T-cell (primary cell): ENCODE measurements around the gene MTOR. TPM values are rescaled to one million over a fixed set of nuclear protein-coding genes. Genes with fewer than 3 reads are reported as not detected.

Experiments used
- ATAC-seq, 4 experiments: fragments of 200-7000 bp in 3 of 4; fragments of 150-1000 bp in 1 of 4; cut with Tn5 transposase; replicated peaks in 1 of 4; 1 replicate in 3 of 4; 2 replicates in 1 of 4; pipeline ENCODE4 v1.10.0; 2021; ENCODE audit warnings: moderate library complexity in 3 of 4, mild to moderate bottlenecking in 2 of 4, moderate number of reproducible peaks in 1 of 4
- CTCF ChIA-PET, 2 donors: fragments of 300-600 bp; sonication (Branson Sonifier 250); formaldehyde crosslinking; loops; one replicate each; lab custom pipeline; 2022; ENCODE audit warnings: antibody characterized with exemption in 2 of 2; lab: Charles Lee
- POLR2A ChIA-PET, 2 donors: fragments of 300-600 bp; sonication (Branson Sonifier 250); formaldehyde crosslinking; loops; one replicate each; lab custom pipeline; 2022; ENCODE audit warnings: antibody characterized with exemption in 2 of 2; lab: Charles Lee
- DNase-seq, 35 experiments: peaks; one replicate each; pipeline versions ENCODE4 v3.0.0 to v3.0.0-alpha.2; 2013 to 2023
- H3K27ac ChIP-seq: one replicate; pipeline ENCODE4 v1.5.1; 2013; ENCODE audit warnings: low read length
- H3K27me3 ChIP-seq, 2 experiments: replicated peaks in 1 of 2; 1 replicate in 1 of 2; 2 replicates in 1 of 2; pipeline versions ENCODE4 v1.6.1 to v1.7.0; 2013; ENCODE audit warnings: low read length in 1 of 2, mixed read lengths in 1 of 2; ENCODE audit not compliant: control insufficient read depth in 2 of 2, insufficient read depth in 2 of 2; ENCODE audit errors: extremely low read depth in 1 of 2
- H3K36me3 ChIP-seq, 2 donors: 1 replicate in 1 of 2; 2 replicates in 1 of 2; pipeline versions ENCODE4 v1.6.1 to v1.7.0; 2013; ENCODE audit warnings: low read length in 1 of 2; ENCODE audit not compliant: control insufficient read depth in 2 of 2, insufficient read depth in 1 of 2; ENCODE audit errors: extremely low read depth in 1 of 2
- H3K4me1 ChIP-seq, 2 experiments: 1 replicate in 1 of 2; 2 replicates in 1 of 2; pipeline versions ENCODE4 v1.6.1 to v1.7.0; 2013; ENCODE audit warnings: low read length in 2 of 2, mixed read lengths in 1 of 2; ENCODE audit not compliant: insufficient read depth in 2 of 2, control insufficient read depth in 1 of 2; ENCODE audit errors: extremely low read depth in 1 of 2
- H3K4me3 ChIP-seq, 2 donors: 1 replicate in 1 of 2; 2 replicates in 1 of 2; pipeline versions ENCODE4 v1.5.1 to v1.7.0; 2013; ENCODE audit warnings: mild to moderate bottlenecking in 2 of 2, low read length in 1 of 2, moderate library complexity in 1 of 2; ENCODE audit not compliant: control insufficient read depth in 1 of 2; ENCODE audit errors: extremely low read depth in 1 of 2
- H3K9me3 ChIP-seq: 2 replicates; pipeline ENCODE4 v1.7.0; 2013
- H3K27ac Mint-ChIP-seq, 2 donors: one replicate each; pipeline ENCODE4 v1.8.0; 2020 to 2021; ENCODE audit warnings: mild to moderate bottlenecking in 2 of 2, mixed read lengths in 2 of 2
- H3K27me3 Mint-ChIP-seq, 2 donors: one replicate each; pipeline ENCODE4 v1.8.0; 2021 to 2022; ENCODE audit warnings: mixed read lengths in 2 of 2
- H3K36me3 Mint-ChIP-seq: one replicate; pipeline ENCODE4 v1.8.0; 2021; ENCODE audit warnings: mixed read lengths
- H3K4me1 Mint-ChIP-seq, 3 donors: one replicate each; pipeline ENCODE4 v1.8.0; 2020 to 2022; ENCODE audit warnings: mixed read lengths in 3 of 3, mild to moderate bottlenecking in 1 of 3
- H3K4me3 Mint-ChIP-seq, 3 donors: one replicate each; pipeline ENCODE4 v1.8.0; 2020 to 2022; ENCODE audit warnings: mild to moderate bottlenecking in 3 of 3, mixed read lengths in 3 of 3, moderate library complexity in 3 of 3
- H3K9me3 Mint-ChIP-seq, 3 donors: one replicate each; pipeline ENCODE4 v1.8.0; 2020 to 2022; ENCODE audit warnings: mixed read lengths in 3 of 3
- WGBS: methylation state at CpG from one replicate; pipeline ENCODE4 v1.1.5; 2013; ENCODE audit warnings: missing lambda C conversion rate; ENCODE audit not compliant: insufficient coverage; 5-methylcytosine and 5-hydroxymethylcytosine counted together
- total RNA-seq, 35 experiments: library from RNA in 6 of 35; stranded (reverse) in 6 of 35; fragments of 120-200 nt in 1 of 35; gene quantifications; one replicate each; pipeline versions ENCODE4 v1.2.1 to v1.2.4 and lab custom pipeline; 2013 to 2026

Gene MTOR
- total RNA-seq, 5 donors from 2014 or later (not counting 1 experiment from before 2014, with no cell fraction given) = 41.7 to 45.1 (median 43.6) TPM

- H3K27me3 ChIP-seq = no peaks in the 10 kb centered on the region
- no peak for DNase-seq
- WGBS = 100% methylated on average over 1 of the region's 3 CpGs
- H3K36me3 ChIP-seq = peaks cover 9 to 84% of the 10 kb centered on the region in 2 donors
- no peak for ATAC-seq
- ChIA-PET CTCF (no interaction called here), POLR2A (no interaction called here)
- Mint-ChIP-seq H3K4me1 (no peaks in the 10 kb centered on the region), H3K27ac (no peak overlapping the region), H3K27me3 (no peaks in the 10 kb centered on the region), H3K36me3 (peaks cover 73% of the 10 kb centered on the region), H3K4me3 (no peak overlapping the region), H3K9me3 (no peaks in the 10 kb centered on the region)
- no peaks in the 10 kb centered on the region for H3K9me3 ChIP-seq
- H3K4me1 ChIP-seq = no peaks in the 10 kb centered on the region
- H3K4me3 ChIP-seq = no peak overlapping the region
- H3K27ac ChIP-seq = no peak overlapping the region
Measured at GRCh38 chr1:11150326-11150725, 112.0 kb downstream of the MTOR start.

GRCh38 chr1:11147197-11147770 lies 115.1 kb downstream of the MTOR start:
- Histone ChIP-seq H3K36me3 (peaks cover 7 to 89% of the 10 kb centered on the region in 2 donors), H3K27ac (no peak overlapping the region), H3K27me3 (no peaks in the 10 kb centered on the region), H3K9me3 (no peaks in the 10 kb centered on the region), H3K4me1 (no peaks in the 10 kb centered on the region), H3K4me3 (no peak overlapping the region)
- Mint-ChIP-seq H3K4me1 (no peaks in the 10 kb centered on the region), H3K9me3 (no peaks in the 10 kb centered on the region), H3K27ac (no peak overlapping the region), H3K36me3 (peaks cover 72% of the 10 kb centered on the region), H3K27me3 (no peaks in the 10 kb centered on the region), H3K4me3 (no peak overlapping the region)
- WGBS = no CpG with 5 or more reads among the region's 4 CpGs
- ChIA-PET POLR2A (interaction anchor here in 1 of 2 donors (0.5 kb wide), 1 partner anchor 36 kb away, joined by 4 read pairs; no protein-coding TSS in a partner anchor), CTCF (interaction anchor here in 1 of 2 donors (0.7 kb wide), 1 partner anchor 94 kb away, joined by 4 read pairs; no protein-coding TSS in a partner anchor)
- no peak for DNase-seq
- ATAC-seq = no peak

- Histone ChIP-seq H3K9me3 (no peaks in the 10 kb centered on the region), H3K36me3 (peaks cover 0 to 75% of the 10 kb centered on the region in 2 donors), H3K27me3 (no peaks in the 10 kb centered on the region), H3K4me3 (no peak overlapping the region), H3K4me1 (no peaks in the 10 kb centered on the region), H3K27ac (no peak overlapping the region)
- no peak for ATAC-seq
- ChIA-PET CTCF (no interaction called here), POLR2A (no interaction called here)
- H3K36me3 Mint-ChIP-seq = peaks cover 64% of the 10 kb centered on the region
- H3K27ac Mint-ChIP-seq = no peak overlapping the region
- no peak overlapping the region for H3K4me3 Mint-ChIP-seq
- H3K9me3 Mint-ChIP-seq = no peaks in the 10 kb centered on the region
- H3K4me1 Mint-ChIP-seq = no peaks in the 10 kb centered on the region
- WGBS = 100% methylated on average over 2 of the region's 6 CpGs
- H3K27me3 Mint-ChIP-seq = no peaks in the 10 kb centered on the region
- DNase-seq = no peak
Measured at GRCh38 chr1:11145741-11146140, 116.6 kb downstream of the MTOR start.

GRCh38 chr1:11144570-11145256 lies 117.6 kb downstream of the MTOR start:
- Mint-ChIP-seq H3K36me3 (peaks cover 55% of the 10 kb centered on the region), H3K4me3 (no peak overlapping the region), H3K27me3 (no peaks in the 10 kb centered on the region), H3K4me1 (no peaks in the 10 kb centered on the region), H3K27ac (no peak overlapping the region), H3K9me3 (no peaks in the 10 kb centered on the region)
- DNase-seq (no peak), ATAC-seq (no peak)
- Histone ChIP-seq H3K4me3 (no peak overlapping the region), H3K36me3 (peaks cover 0 to 72% of the 10 kb centered on the region in 2 donors), H3K27ac (no peak overlapping the region), H3K4me1 (no peaks in the 10 kb centered on the region), H3K27me3 (no peaks in the 10 kb centered on the region), H3K9me3 (no peaks in the 10 kb centered on the region)
- POLR2A ChIA-PET = no interaction called here
- CTCF ChIA-PET = no interaction called here
- WGBS = 80% methylated on average over 3 of the region's 12 CpGs

GRCh38 chr1:11143907-11144306 lies 118.4 kb downstream of the MTOR start:
- Mint-ChIP-seq H3K27ac (no peak overlapping the region), H3K36me3 (peaks cover 53% of the 10 kb centered on the region), H3K4me3 (no peak overlapping the region), H3K27me3 (no peaks in the 10 kb centered on the region), H3K9me3 (no peaks in the 10 kb centered on the region), H3K4me1 (no peaks in the 10 kb centered on the region)
- Histone ChIP-seq H3K27ac (no peak overlapping the region), H3K4me3 (no peak overlapping the region), H3K27me3 (no peaks in the 10 kb centered on the region), H3K36me3 (peaks cover 4 to 70% of the 10 kb centered on the region in 2 donors), H3K9me3 (no peaks in the 10 kb centered on the region), H3K4me1 (no peaks in the 10 kb centered on the region)
- no CpG with 5 or more reads among the region's 2 CpGs for WGBS
- ATAC-seq (no peak), DNase-seq (no peak)
- CTCF ChIA-PET = no interaction called here
- POLR2A ChIA-PET = no interaction called here

GRCh38 chr1:11143401-11143800 lies 119.0 kb downstream of the MTOR start:
- Mint-ChIP-seq H3K36me3 (peaks cover 58% of the 10 kb centered on the region), H3K4me1 (no peaks in the 10 kb centered on the region), H3K27me3 (no peaks in the 10 kb centered on the region), H3K4me3 (no peak overlapping the region), H3K9me3 (no peaks in the 10 kb centered on the region), H3K27ac (no peak overlapping the region)
- Histone ChIP-seq H3K4me3 (no peak overlapping the region), H3K27ac (no peak overlapping the region), H3K9me3 (no peaks in the 10 kb centered on the region), H3K27me3 (no peaks in the 10 kb centered on the region), H3K36me3 (peaks cover 4 to 70% of the 10 kb centered on the region in 2 donors), H3K4me1 (no peaks in the 10 kb centered on the region)
- ATAC-seq (no peak), DNase-seq (no peak)
- no CpG with 5 or more reads among the region's 5 CpGs for WGBS
- POLR2A ChIA-PET = no interaction called here
- CTCF ChIA-PET = no interaction called here
